AG04450 (cell line): ENCODE results near the gene BMPR1B. TPM values are rescaled to one million over a fixed set of nuclear protein-coding genes. Genes with fewer than 3 reads are reported as not detected.

Source experiments
- CTCF ChIA-PET: fragments of 300-600, 350-600 bp; formaldehyde crosslinking; extraction: SDS; loops from one replicate; lab custom pipeline; 2022; ENCODE audit warnings: antibody characterized with exemption, inconsistent platforms; lab: Charles Lee
- POLR2A ChIA-PET: fragments of 350-600 bp; formaldehyde crosslinking; extraction: SDS; loops from one replicate; lab custom pipeline; 2021; ENCODE audit warnings: antibody characterized with exemption, inconsistent platforms; lab: Yijun Ruan, JAX
- DNase-seq: peaks from one replicate; pipeline ENCODE4 v3.0.0-alpha.2; 2011; ENCODE audit warnings: low read depth, low spot score
- H3K27ac ChIP-seq: one replicate; pipeline ENCODE4 v1.5.1; 2012; ENCODE audit warnings: low read depth, low read length, control low read depth
- H3K27me3 ChIP-seq: one replicate; pipeline ENCODE4 v1.6.0; 2012; ENCODE audit warnings: low read length; ENCODE audit not compliant: control insufficient read depth, insufficient read depth
- H3K4me3 ChIP-seq: 2 replicates; pipeline ENCODE4 v1.5.1; 2011; ENCODE audit warnings: mild to moderate bottlenecking, low read depth, low read length, control low read depth
- H3K9me3 ChIP-seq: 2 replicates; pipeline ENCODE4 v1.5.1; 2012; ENCODE audit warnings: low read length; ENCODE audit not compliant: control insufficient read depth, insufficient read depth
- polyA plus RNA-seq: library from polyadenylated mRNA; depleted of rRNA; stranded (reverse); fragments of >200 nt; gene quantifications from 2 replicates; pipeline ENCODE4 v1.2.3, GENCODE V29; 2011
- TF ChIP-seq, protein P1 (sequence below): IDR thresholded peaks from 2 replicates; pipeline ENCODE4 v1.5.1; 2011; ENCODE audit warnings: low read depth, low read length, control low read depth, inconsistent platforms

The BMPR1B gene
- polyA plus RNA-seq, 1 experiment, result 0.42 TPM

DNA sequence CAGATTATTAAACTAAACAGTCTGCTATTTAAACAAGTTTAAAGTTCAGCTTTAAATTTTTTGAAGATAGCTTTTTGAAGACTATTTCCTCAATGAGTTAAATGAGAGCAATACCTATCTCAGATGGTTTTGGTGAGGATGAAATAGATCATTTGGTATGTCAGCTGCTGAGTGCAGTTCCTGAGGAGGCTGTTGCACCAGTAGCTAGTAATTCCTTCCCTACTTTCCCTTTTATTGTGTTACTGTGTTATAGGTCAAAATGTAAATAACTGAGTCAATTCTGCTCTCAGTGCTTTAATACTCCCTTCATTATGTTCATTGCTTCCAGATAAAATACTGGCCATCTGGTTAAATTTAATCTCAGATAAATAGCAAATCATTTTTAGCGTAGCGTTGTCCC lies 48.6 kb downstream of the BMPR1B start:
- Histone ChIP-seq H3K27ac (no peak overlapping the region), H3K27me3 (no peaks in the 10 kb centered on the region), H3K9me3 (no peaks in the 10 kb centered on the region), H3K4me3 (no peak overlapping the region)
- CTCF ChIA-PET, result interaction anchor here (1.6 kb wide), 1 partner anchor 185 kb away, joined by 4 read pairs; no protein-coding TSS in a partner anchor
- TF ChIP-seq, protein P1, sequence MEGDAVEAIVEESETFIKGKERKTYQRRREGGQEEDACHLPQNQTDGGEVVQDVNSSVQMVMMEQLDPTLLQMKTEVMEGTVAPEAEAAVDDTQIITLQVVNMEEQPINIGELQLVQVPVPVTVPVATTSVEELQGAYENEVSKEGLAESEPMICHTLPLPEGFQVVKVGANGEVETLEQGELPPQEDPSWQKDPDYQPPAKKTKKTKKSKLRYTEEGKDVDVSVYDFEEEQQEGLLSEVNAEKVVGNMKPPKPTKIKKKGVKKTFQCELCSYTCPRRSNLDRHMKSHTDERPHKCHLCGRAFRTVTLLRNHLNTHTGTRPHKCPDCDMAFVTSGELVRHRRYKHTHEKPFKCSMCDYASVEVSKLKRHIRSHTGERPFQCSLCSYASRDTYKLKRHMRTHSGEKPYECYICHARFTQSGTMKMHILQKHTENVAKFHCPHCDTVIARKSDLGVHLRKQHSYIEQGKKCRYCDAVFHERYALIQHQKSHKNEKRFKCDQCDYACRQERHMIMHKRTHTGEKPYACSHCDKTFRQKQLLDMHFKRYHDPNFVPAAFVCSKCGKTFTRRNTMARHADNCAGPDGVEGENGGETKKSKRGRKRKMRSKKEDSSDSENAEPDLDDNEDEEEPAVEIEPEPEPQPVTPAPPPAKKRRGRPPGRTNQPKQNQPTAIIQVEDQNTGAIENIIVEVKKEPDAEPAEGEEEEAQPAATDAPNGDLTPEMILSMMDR, result no peak
- no peak for DNase-seq
- POLR2A ChIA-PET, result no interaction called here

DNA sequence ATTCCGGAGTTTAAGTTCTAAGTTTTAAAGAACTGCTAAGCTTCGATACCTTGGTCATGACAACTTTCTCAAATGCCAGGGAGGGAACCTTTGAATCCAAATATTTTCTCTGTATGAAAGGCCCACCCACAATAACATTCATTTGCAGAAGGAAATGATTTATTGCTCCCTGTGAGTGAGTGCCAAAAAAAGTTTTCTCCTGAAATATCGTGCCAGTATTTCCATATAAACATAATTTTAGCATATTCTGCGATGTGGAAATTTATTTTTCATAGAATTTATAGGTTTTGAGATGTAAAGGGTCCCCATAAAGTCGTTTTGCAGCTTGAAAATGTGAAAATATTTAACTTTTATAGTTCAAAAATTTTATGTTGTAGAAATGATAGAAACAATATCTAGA lies 53.9 kb downstream of the BMPR1B start:
- no peak overlapping the region for H3K27ac ChIP-seq
- TF ChIP-seq, protein P1, result no peak
- DNase-seq, result no peak
- ChIA-PET POLR2A (no interaction called here), CTCF (no interaction called here)
- no peaks in the 10 kb centered on the region for H3K9me3 ChIP-seq
- H3K27me3 ChIP-seq, result no peaks in the 10 kb centered on the region
- no peak overlapping the region for H3K4me3 ChIP-seq

DNA sequence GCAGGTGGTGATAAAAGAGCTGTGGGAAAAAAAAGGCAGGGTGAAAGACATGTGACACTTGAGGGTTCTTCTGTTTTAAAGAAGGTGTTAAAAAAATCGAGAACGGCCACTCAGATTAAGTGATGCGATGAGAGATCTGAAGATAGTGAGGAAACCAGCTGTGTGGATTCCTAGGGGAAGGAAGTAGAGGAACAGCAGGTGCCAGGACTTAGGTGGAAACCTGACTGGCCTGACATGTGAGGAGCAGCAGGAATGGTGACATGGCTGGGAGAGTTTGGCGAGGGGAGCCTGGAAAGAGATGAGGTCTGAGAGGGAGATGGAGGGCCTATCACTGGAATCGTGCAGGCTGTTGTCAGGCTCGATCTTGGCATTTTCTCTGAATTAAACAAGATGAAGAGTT lies 55.5 kb downstream of the BMPR1B start:
- no peak for DNase-seq
- Histone ChIP-seq H3K4me3 (no peak overlapping the region), H3K27ac (no peak overlapping the region), H3K9me3 (no peaks in the 10 kb centered on the region), H3K27me3 (no peaks in the 10 kb centered on the region)
- TF ChIP-seq, protein P1, result no peak
- CTCF ChIA-PET, result interaction anchor here (0.5 kb wide), 1 partner anchor 18 kb away, joined by 3 read pairs; no protein-coding TSS in a partner anchor
- POLR2A ChIA-PET, result no interaction called here

DNA sequence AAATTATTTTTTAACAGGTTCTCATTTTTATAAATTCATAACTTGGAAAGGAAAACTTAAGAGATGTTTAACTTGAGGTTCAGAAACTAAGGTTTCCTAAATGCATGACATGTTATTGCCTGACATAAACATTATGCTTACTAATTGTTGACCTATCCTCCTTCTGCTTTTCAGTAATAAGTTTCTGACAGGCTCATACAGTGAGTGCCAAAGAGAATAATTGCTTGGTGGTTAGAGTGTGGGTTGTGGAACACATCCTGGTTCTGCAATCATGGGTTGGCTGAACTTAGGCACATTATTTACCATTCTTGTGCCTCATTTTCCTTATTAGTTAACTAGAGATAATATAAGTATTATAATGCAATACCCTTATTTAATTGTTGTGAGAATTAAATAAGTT lies 56.5 kb downstream of the BMPR1B start:
- Histone ChIP-seq H3K27me3 (no peaks in the 10 kb centered on the region), H3K27ac (no peak overlapping the region), H3K9me3 (no peaks in the 10 kb centered on the region), H3K4me3 (no peak overlapping the region)
- DNase-seq, result no peak
- TF ChIP-seq, protein P1, result no peak
- ChIA-PET POLR2A (no interaction called here), CTCF (no interaction called here)

DNA sequence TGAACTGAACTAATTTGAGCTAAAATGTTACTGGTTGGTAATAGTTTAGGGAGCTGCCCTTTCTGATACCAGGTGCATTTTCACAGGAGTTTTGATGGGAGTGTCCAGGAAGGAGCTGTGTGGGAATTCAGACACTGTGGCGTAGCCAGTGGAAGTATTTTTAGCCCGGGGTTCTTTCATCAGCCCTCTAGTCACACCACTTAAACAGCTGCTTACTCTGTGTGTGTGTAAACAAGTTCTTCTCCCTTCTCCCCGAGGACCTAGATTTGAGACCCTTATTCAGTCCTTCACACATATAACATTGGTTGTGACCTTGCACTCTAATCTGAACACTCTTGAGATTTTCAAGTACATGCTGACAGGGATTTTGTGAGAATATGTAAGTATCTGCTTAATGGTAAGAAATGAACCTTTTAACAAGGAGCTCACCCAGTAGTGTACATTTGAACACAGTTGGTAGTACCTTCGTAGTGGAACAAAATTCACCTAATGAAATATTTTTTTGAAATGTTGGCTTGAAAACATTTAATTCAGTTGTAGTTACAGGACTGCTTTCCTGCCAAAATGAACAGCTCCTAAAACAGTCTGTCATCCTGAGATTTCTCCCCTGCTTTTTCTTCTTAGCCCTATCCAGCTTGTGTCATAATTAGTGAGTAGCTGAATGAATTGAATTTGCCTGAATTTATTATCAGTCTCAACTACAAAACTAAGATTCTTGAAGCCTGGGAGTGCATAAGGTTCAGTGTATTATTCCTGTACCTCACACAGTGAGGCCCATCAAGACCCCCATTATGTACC lies 61.8 kb downstream of the BMPR1B start:
- ChIA-PET POLR2A (no interaction called here), CTCF (no interaction called here)
- Histone ChIP-seq H3K27me3 (peaks cover 2% of the 10 kb centered on the region), H3K9me3 (no peaks in the 10 kb centered on the region), H3K4me3 (no peak overlapping the region), H3K27ac (no peak overlapping the region)
- TF ChIP-seq, protein P1, result no peak
- no peak for DNase-seq
